K562 (cell line): ENCODE results near the gene JADE2. TPM values are rescaled to one million over a fixed set of nuclear protein-coding genes. Genes with fewer than 3 reads are reported as not detected.

ENCODE experiments used
- ATAC-seq: fragments of 200-7000 bp; cut with Tn5 transposase; 3 replicates; pipeline ENCODE4 v1.9.1; 2020; ENCODE audit warnings: moderate library complexity
- BruUV-seq: library from RNA; stranded (reverse); fragments of 400-500 nt; replicated peaks from 2 replicates; lab custom pipeline; 2021; lab: Mats Ljungman, UMichigan
- CTCF ChIA-PET: fragments of 300-600 bp; formaldehyde crosslinking; extraction: SDS; loops from one replicate; lab custom pipeline; 2021; ENCODE audit warnings: low intra/inter-chr PET ratio; lab: Yijun Ruan, JAX
- POLR2A ChIA-PET: fragments of 300-600, 350-650 bp; sonication (Branson Sonifier 250); formaldehyde crosslinking; extraction: SDS; loops from one replicate; lab custom pipeline; 2021; ENCODE audit warnings: antibody characterized with exemption, inconsistent platforms; lab: Yijun Ruan, JAX
- DNase-seq, 4 experiments: peaks; one replicate each; pipeline versions ENCODE4 v3.0.0 to v3.0.0-alpha.2; 2011 to 2018; ENCODE audit warnings: low spot score in 3 of 4, mixed read lengths in 3 of 4; ENCODE audit errors: extremely low read depth in 1 of 4
- FAIRE-seq: peaks from 2 replicates; lab custom pipeline; 2011; peaks lifted over from hg19 to GRCh38; lab: Jason Lieb, UNC
- H2AFZ ChIP-seq: 2 replicates; pipeline ENCODE4 v1.6.0; 2011; ENCODE audit warnings: low read depth, low read length, control low read depth, inconsistent platforms
- H3K27ac ChIP-seq: fragments of 200-600 bp; 3 replicates; pipeline ENCODE4 v1.8.0; 2011; ENCODE audit warnings: low read depth, mild to moderate bottlenecking, control low read depth, inconsistent platforms, low read length, moderate library complexity, mixed read lengths; ENCODE audit errors: extremely low read depth
- H3K27me3 ChIP-seq, 2 experiments: fragments of 300-600 bp in 1 of 2; 2 replicates in 1 of 2; 3 replicates in 1 of 2; pipeline versions ENCODE4 v1.6.0 to v1.8.0; 2011; ENCODE audit warnings: inconsistent platforms in 2 of 2, low read length in 2 of 2, mild to moderate bottlenecking in 1 of 2, mixed read lengths in 1 of 2, moderate library complexity in 1 of 2; ENCODE audit not compliant: control insufficient read depth in 2 of 2, insufficient read depth in 2 of 2
- H3K36me3 ChIP-seq: fragments of 300-600 bp; 3 replicates; pipeline ENCODE4 v1.8.0; 2011; ENCODE audit warnings: mild to moderate bottlenecking, low read length, inconsistent platforms; ENCODE audit not compliant: control insufficient read depth, insufficient read depth
- H3K4me1 ChIP-seq, 2 experiments: fragments of 200-600 bp in 1 of 2; replicated peaks in 1 of 2; 2 replicates in 1 of 2; 3 replicates in 1 of 2; pipeline versions ENCODE4 v1.5.1 to v1.8.0; 2011; ENCODE audit warnings: inconsistent platforms in 2 of 2, low read length in 2 of 2, mild to moderate bottlenecking in 1 of 2, mixed read lengths in 1 of 2, moderate library complexity in 1 of 2; ENCODE audit not compliant: control insufficient read depth in 2 of 2, insufficient read depth in 2 of 2
- H3K4me2 ChIP-seq: 2 replicates; pipeline ENCODE4 v1.6.1; 2011; ENCODE audit warnings: low read length, control low read depth, inconsistent platforms, mixed read lengths; ENCODE audit not compliant: insufficient read depth
- H3K4me3 ChIP-seq: fragments of 200-600 bp; sonication (generic), shearing (Covaris generic); 2 replicates; pipeline ENCODE4 v1.5.1; 2016; ENCODE audit warnings: control low read depth, inconsistent platforms
- H3K79me2 ChIP-seq: fragments of 200-600 bp; 3 replicates; pipeline ENCODE4 v1.8.0; 2011; ENCODE audit warnings: low read length, inconsistent platforms; ENCODE audit not compliant: control insufficient read depth, insufficient read depth
- H3K9ac ChIP-seq, 2 experiments: 2 replicates each; pipeline versions ENCODE4 v1.6.0 to v1.6.1; 2011; ENCODE audit warnings: low read depth in 2 of 2, low read length in 2 of 2, control low read depth in 1 of 2, inconsistent platforms in 1 of 2, mild to moderate bottlenecking in 1 of 2, mixed read lengths in 1 of 2; ENCODE audit not compliant: insufficient read depth in 1 of 2
- H3K9me1 ChIP-seq: one replicate; pipeline ENCODE4 v1.6.0; 2011; ENCODE audit warnings: inconsistent platforms, mild to moderate bottlenecking, low read length, moderate library complexity; ENCODE audit not compliant: control insufficient read depth, insufficient read depth
- H3K9me3 ChIP-seq: replicated peaks from 2 replicates; pipeline ENCODE4 v1.5.1; 2011; ENCODE audit warnings: low read depth, low read length, inconsistent platforms; ENCODE audit not compliant: control insufficient read depth, insufficient read depth
- H4K20me1 ChIP-seq: replicated peaks from 2 replicates; pipeline ENCODE4 v1.6.1; 2011; ENCODE audit warnings: low read length, inconsistent platforms, mixed read lengths; ENCODE audit not compliant: control insufficient read depth, insufficient read depth
- CREM ChIP-seq: IDR thresholded peaks from 2 replicates; pipeline ENCODE4 v1.6.1; 2014; ENCODE audit warnings: antibody characterized with exemption, low read depth
- DMBX1 ChIP-seq: fragments of 250-450 bp; sonication (Bioruptor Pico); IDR thresholded peaks from 2 replicates; pipeline ENCODE4 v1.8.0; 2022; ENCODE audit warnings: inconsistent platforms, mild to moderate bottlenecking, moderate library complexity, borderline replicate concordance
- FOXJ3 ChIP-seq: sonication (generic); formaldehyde crosslinking; IDR thresholded peaks from 2 replicates; pipeline ENCODE4 v1.4.0; 2020; ENCODE audit warnings: mild to moderate bottlenecking, missing genetic modification reagents
- FUS ChIP-seq: fragments of 200-400 bp; formaldehyde crosslinking; optimal IDR thresholded peaks from 2 replicates; pipeline ENCODE3; 2017; ENCODE audit warnings: low read depth, low read length
- GTF2F1 ChIP-seq: IDR thresholded peaks from 2 replicates; pipeline ENCODE4 v1.6.1; 2011; ENCODE audit warnings: low read depth, low read length, improper control_type of control experiment
- IRF1 ChIP-seq: sonication (generic); formaldehyde crosslinking; IDR thresholded peaks from 2 replicates; pipeline ENCODE4 v1.8.0; 2022; ENCODE audit warnings: missing genetic modification reagents, mild to moderate bottlenecking, borderline replicate concordance
- KLF6 ChIP-seq: fragments of 250-450 bp; sonication (Bioruptor Pico); IDR thresholded peaks from 2 replicates; pipeline ENCODE4 v1.4.0; 2020; ENCODE audit warnings: mild to moderate bottlenecking, moderate library complexity, borderline replicate concordance
- MAX ChIP-seq: sonication (generic); formaldehyde crosslinking; IDR thresholded peaks from 2 replicates; pipeline ENCODE4 v1.9.0; 2022; ENCODE audit warnings: mild to moderate bottlenecking, missing genetic modification reagents
- MBD2 ChIP-seq: sonication (generic); IDR thresholded peaks from 2 replicates; pipeline ENCODE4 v1.6.1; 2016; ENCODE audit warnings: low read depth, borderline replicate concordance
- RHOXF2B ChIP-seq: fragments of 250-450 bp; sonication (Bioruptor Pico); conservative IDR thresholded peaks from 2 replicates; pipeline ENCODE4 v1.5.1; 2021
- SFPQ ChIP-seq: fragments of 200-400 bp; formaldehyde crosslinking; IDR thresholded peaks from 2 replicates; pipeline ENCODE4 v1.6.1; 2017; ENCODE audit warnings: mild to moderate bottlenecking, low read depth, low read length, moderate library complexity
- SIX5 ChIP-seq, 2 experiments: IDR thresholded peaks; 2 replicates each; pipeline ENCODE4 v1.6.1; 2011; ENCODE audit warnings: low read length in 2 of 2, borderline replicate concordance in 1 of 2, low read depth in 1 of 2, mild to moderate bottlenecking in 1 of 2, moderate library complexity in 1 of 2; ENCODE audit not compliant: insufficient read depth in 1 of 2
- SRF ChIP-seq, 2 experiments: fragments of 250-450, 450-650 bp in 1 of 2; sonication (Bioruptor Pico) in 1 of 2; sonication (generic) in 1 of 2; formaldehyde crosslinking; IDR thresholded peaks; 2 replicates each; pipeline versions ENCODE4 v1.5.0 to v1.5.1; 2020 to 2022; ENCODE audit warnings: mild to moderate bottlenecking in 1 of 2, missing genetic modification reagents in 1 of 2
- STAG1 ChIP-seq: sonication (generic); formaldehyde crosslinking; IDR thresholded peaks from 2 replicates; pipeline ENCODE4 v1.5.0; 2020; ENCODE audit warnings: missing genetic modification reagents, borderline replicate concordance
- ZNF133 ChIP-seq: fragments of 250-450 bp; sonication (Bioruptor Pico); IDR thresholded peaks from 2 replicates; pipeline ENCODE4 v1.4.0; 2020; ENCODE audit warnings: mild to moderate bottlenecking
- ZNF583 ChIP-seq: fragments of 250-450 bp; sonication (Bioruptor Pico); IDR thresholded peaks from 2 replicates; pipeline ENCODE4 v1.4.0; 2020
- WGBS: fragments of 100-300 bp; shearing (Covaris generic); methylation state at CpG from one replicate; pipeline ENCODE4 v1.1.6; 2016; ENCODE audit warnings: low coverage, mixed read lengths; ENCODE audit not compliant: insufficient coverage; ENCODE audit errors: missing lambda C conversion rate; 5-methylcytosine and 5-hydroxymethylcytosine counted together
- in situ Hi-C: fragments of 300-500 bp; cut with MboI; formaldehyde crosslinking; loops from 4 replicates; pipeline ENCODE4 v1.15.0; 2018; ENCODE audit warnings: inconsistent platforms, mixed read lengths
- intact Hi-C: fragments of 100-400 bp; cut with micrococcal nuclease; formaldehyde crosslinking; loops from 2 replicates; pipeline ENCODE4 v1.14.2; 2022
- polyA plus RNA-seq, 8 experiments: library from polyadenylated mRNA; depleted of rRNA in 4 of 8; stranded (reverse) in 5 of 8; unstranded in 3 of 8; fragments of >200 nt; fragmentation: Nextera tagmentation in 2 of 8; fragmentation: Illumina TruSeq in 1 of 8; extraction: Ambion mirVana in 2 of 8; extraction: Trizol in 1 of 8; gene quantifications; 2 replicates each; pipeline versions ENCODE4 v1.2.1 to v1.2.3, GENCODE V29; 2011 to 2014; ENCODE audit warnings: inconsistent platforms in 1 of 8, missing spikeins in 1 of 8
- total RNA-seq, 7 experiments: library from RNA; depleted of rRNA in 6 of 7; stranded (reverse); fragments of >200 nt in 6 of 7; fragmentation: Illumina TruSeq in 2 of 7; extraction: Trizol in 2 of 7; gene quantifications; 2 replicates each; pipeline versions ENCODE4 v1.2.1 to v1.2.3, GENCODE V29; 2011 to 2021; ENCODE audit warnings: low replicate concordance in 1 of 7

The JADE2 gene
- total and polyA plus RNA-seq, 9 of the 15 experiments (the other 6 are each of a cell fraction or from before 2014, with no cell fraction given) = 0.50 to 23.3 (median 9.1) TPM

- WGBS = 68% methylated on average over 9 of the region's 12 CpGs
- Histone ChIP-seq H3K79me2 (no peaks in the 10 kb centered on the region), H3K36me3 (peaks cover 60% of the 10 kb centered on the region; the same call in 2 of the 3 replicates), H3K4me2 (no peak overlapping the region), H3K9ac (no peak overlapping the region; a peak in 1 of 4 replicates), H3K9me1 (peaks cover 4% of the 10 kb centered on the region), H4K20me1 (no peaks in the 10 kb centered on the region), H3K4me3 (no peak overlapping the region), H3K27me3 (no peaks in the 10 kb centered on the region), H2AFZ (no peak overlapping the region), H3K9me3 (no peaks in the 10 kb centered on the region), H3K4me1 (peaks cover 0 to 14% of the 10 kb centered on the region in 2 experiments; a peak in 1 of 5 replicates), H3K27ac (no peak overlapping the region)
- ChIA-PET CTCF (interaction anchor here (0.6 to 4.1 kb wide), 2 partner anchors 134 to 274 kb away, joined by 4 to 35 read pairs; no protein-coding TSS in a partner anchor), POLR2A (interaction anchor here (0.6 kb wide), 1 partner anchor 110 kb away, joined by 3 read pairs; no protein-coding TSS in a partner anchor)
- no peak for TF ChIP-seq ZNF583
- no peak for TF ChIP-seq STAG1 (CRISPR knock-in tag)
- TF ChIP-seq DMBX1 = no peak
- no peak for TF ChIP-seq MAX (CRISPR knock-in tag)
- TF ChIP-seq RHOXF2B (CRISPR knock-in tag) = no peak
- TF ChIP-seq SIX5 (IDR thresholded peaks at IDR 0.05; ENCODE audit: borderline replicate concordance in 1 of 2, insufficient read depth in 1 of 2, low read depth in 1 of 2, low read length in 2 of 2) = no peak
- TF ChIP-seq FUS = no peak
- no peak for TF ChIP-seq ZNF133
- TF ChIP-seq CREM = no peak
- TF ChIP-seq FOXJ3 (CRISPR knock-in tag) = no peak
- TF ChIP-seq IRF1 (CRISPR knock-in tag) = no peak
- TF ChIP-seq GTF2F1 = no peak
- TF ChIP-seq SRF (CRISPR knock-in tag; IDR thresholded peaks at IDR 0.05) = no peak
- no peak for TF ChIP-seq MBD2
- no peak for TF ChIP-seq KLF6 (CRISPR knock-in tag)
- no peak for TF ChIP-seq SFPQ
- DNase-seq (no peak), FAIRE-seq (no peak), ATAC-seq (no peak)
- BruUV-seq = no TSS peak
- intact Hi-C loops = loop anchor here (2.0 to 5.0 kb wide), 3 partner anchors 49 to 274 kb away; partner anchors contain the start of genes CDKN2AIPNL and JADE2
- in situ Hi-C loops = loop anchor here (10.0 to 25.0 kb wide), 2 partner anchors 372 to 539 kb away; no protein-coding TSS in a partner anchor
Measured at GRCh38 chr5:134576386-134577021, 51.0 kb downstream of the JADE2 start.
